Esophagus squamous epithelium (tissue), 5 donors: ENCODE data around the gene SPATA31E1. TPM values are rescaled to one million over a fixed set of nuclear protein-coding genes. Genes with fewer than 3 reads are reported as not detected.
"Not testable (repeated sequence)": the region's sequence is repeated elsewhere in the genome, so short reads cannot be mapped to it uniquely, and the experiment has no call there.

Experiments used
- DNase-seq: peaks from one replicate; lab custom pipeline; 2025; lab: John Stamatoyannopoulos, UW
- H3K27ac ChIP-seq, 4 donors: fragments of 200-600 bp; sonication (generic); one replicate each; pipeline ENCODE4 v1.5.1; 2016 to 2019; ENCODE audit warnings: mild to moderate bottlenecking in 1 of 4
- H3K27me3 ChIP-seq, 4 donors: fragments of 200-600 bp; sonication (generic); 1 replicate in 3 of 4; 2 replicates in 1 of 4; pipeline versions ENCODE4 v1.5.1 to v1.6.0; 2017 to 2021; ENCODE audit warnings: antibody characterized with exemption in 1 of 4
- H3K36me3 ChIP-seq, 3 donors: fragments of 200-600 bp; sonication (generic); one replicate each; pipeline ENCODE4 v1.5.1; 2016 to 2019
- H3K4me1 ChIP-seq, 3 donors: fragments of 200-600 bp; sonication (generic); one replicate each; pipeline ENCODE4 v1.5.1; 2017 to 2019
- H3K4me3 ChIP-seq, 4 donors: fragments of 200-600 bp; sonication (generic); 1 replicate in 3 of 4; 2 replicates in 1 of 4; pipeline ENCODE4 v1.5.1; 2016 to 2019; ENCODE audit warnings: mild to moderate bottlenecking in 2 of 4, moderate library complexity in 1 of 4
- H3K9me3 ChIP-seq, 3 donors: fragments of 200-600 bp; sonication (generic); one replicate each; pipeline ENCODE4 v1.5.1; 2016 to 2019
- POLR2A ChIP-seq, 4 donors: fragments of 450-650 bp; IDR thresholded peaks; one replicate each; pipeline ENCODE4 v1.6.1; 2017; ENCODE audit warnings: antibody characterized with exemption in 4 of 4, mild to moderate bottlenecking in 4 of 4, moderate library complexity in 3 of 4
- WGBS, 2 donors: methylation state at CpG; one replicate each; pipeline ENCODE4 v1.1.5; 2018; 5-methylcytosine and 5-hydroxymethylcytosine counted together
- intact Hi-C: fragments of 100-400 bp; cut with DNase I; formaldehyde crosslinking; loops from one replicate; pipeline ENCODE4 v1.15.0; 2022
- total RNA-seq, 4 donors: library from RNA; depleted of rRNA; stranded (reverse); fragments of >200 nt; gene quantifications; one replicate each; pipeline ENCODE4 v1.1.0, GENCODE V29; 2016
- TF ChIP-seq, protein P1 (sequence below), 6 experiments: fragments of 450-650 bp in 4 of 6; fragments of 200-600 bp in 2 of 6; sonication (generic) in 2 of 6; IDR thresholded peaks; one replicate each; pipeline ENCODE4 v1.5.1; 2016 to 2019; ENCODE audit warnings: antibody characterized with exemption in 6 of 6, mild to moderate bottlenecking in 4 of 6, moderate library complexity in 4 of 6
- donor health status: DM: yes; HTN: yes; CAD: no.

SPATA31E1 gene
- total RNA-seq, 4 donors from 2014 or later, result not detected

DNA sequence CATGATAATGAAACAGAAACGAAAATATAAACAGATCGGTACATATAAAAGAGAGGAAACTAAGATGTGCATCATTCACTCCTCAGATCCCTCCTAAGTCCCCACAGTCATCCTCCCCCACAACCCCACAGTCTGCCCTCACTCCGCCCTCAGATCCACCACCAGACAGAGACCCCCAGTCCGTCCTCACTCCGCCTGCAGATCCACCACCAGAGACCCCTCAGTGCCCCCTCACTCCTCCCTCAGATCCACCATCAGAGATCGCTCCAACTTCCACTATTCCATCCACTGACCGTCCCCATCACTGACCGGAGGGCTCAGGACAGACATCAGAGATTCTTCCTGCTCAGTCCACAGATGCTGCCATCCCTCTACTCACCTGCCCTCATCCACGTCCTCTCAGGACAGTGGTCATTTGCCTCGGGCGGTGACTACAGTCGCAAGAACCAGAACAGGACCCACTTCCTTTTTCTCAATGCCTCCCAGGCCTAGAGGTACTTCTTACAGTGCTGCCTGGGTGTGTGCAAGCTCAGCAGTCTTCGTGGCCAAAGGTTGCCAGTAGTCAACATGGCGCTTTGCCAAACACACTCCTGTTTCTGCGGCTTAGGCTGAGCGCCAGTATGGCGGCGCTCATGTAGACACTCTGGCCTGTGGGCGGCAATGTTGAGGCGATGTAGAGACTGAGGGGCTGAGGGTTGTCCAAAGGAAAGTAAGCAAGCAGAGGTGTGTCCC, 26.8 kb downstream of the SPATA31E1 start:
- DNase-seq, result no peak
- 77 to 86% methylated on average over 12 to 13 of the region's 20 CpGs for WGBS, 2 donors
- H3K4me3 ChIP-seq, result no peak overlapping the region
- no peaks in the 10 kb centered on the region for H3K9me3 ChIP-seq
- no peak overlapping the region for H3K27ac ChIP-seq
- TF ChIP-seq, protein P1, sequence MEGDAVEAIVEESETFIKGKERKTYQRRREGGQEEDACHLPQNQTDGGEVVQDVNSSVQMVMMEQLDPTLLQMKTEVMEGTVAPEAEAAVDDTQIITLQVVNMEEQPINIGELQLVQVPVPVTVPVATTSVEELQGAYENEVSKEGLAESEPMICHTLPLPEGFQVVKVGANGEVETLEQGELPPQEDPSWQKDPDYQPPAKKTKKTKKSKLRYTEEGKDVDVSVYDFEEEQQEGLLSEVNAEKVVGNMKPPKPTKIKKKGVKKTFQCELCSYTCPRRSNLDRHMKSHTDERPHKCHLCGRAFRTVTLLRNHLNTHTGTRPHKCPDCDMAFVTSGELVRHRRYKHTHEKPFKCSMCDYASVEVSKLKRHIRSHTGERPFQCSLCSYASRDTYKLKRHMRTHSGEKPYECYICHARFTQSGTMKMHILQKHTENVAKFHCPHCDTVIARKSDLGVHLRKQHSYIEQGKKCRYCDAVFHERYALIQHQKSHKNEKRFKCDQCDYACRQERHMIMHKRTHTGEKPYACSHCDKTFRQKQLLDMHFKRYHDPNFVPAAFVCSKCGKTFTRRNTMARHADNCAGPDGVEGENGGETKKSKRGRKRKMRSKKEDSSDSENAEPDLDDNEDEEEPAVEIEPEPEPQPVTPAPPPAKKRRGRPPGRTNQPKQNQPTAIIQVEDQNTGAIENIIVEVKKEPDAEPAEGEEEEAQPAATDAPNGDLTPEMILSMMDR (IDR thresholded peaks at IDR 0.05), result no peak
- no peak for TF ChIP-seq POLR2A (IDR thresholded peaks at IDR 0.05)
- H3K36me3 ChIP-seq, result no peaks in the 10 kb centered on the region
- intact Hi-C loops, result no loop called here
- no peaks in the 10 kb centered on the region for H3K27me3 ChIP-seq
- H3K4me1 ChIP-seq, result no peaks in the 10 kb centered on the region

- no peak overlapping the region for H3K4me3 ChIP-seq
- no peaks in the 10 kb centered on the region for H3K36me3 ChIP-seq
- H3K27ac ChIP-seq, result no peak overlapping the region
- 58 to 67% methylated on average over 3 of the region's 3 CpGs for whole genome bisulfite sequencing, 2 donors
- no peaks in the 10 kb centered on the region for H3K27me3 ChIP-seq
- DNase-seq, result no peak
- no peaks in the 10 kb centered on the region for H3K9me3 ChIP-seq
- H3K4me1 ChIP-seq, result no peaks in the 10 kb centered on the region
- intact Hi-C loops, result no loop called here
- TF ChIP-seq, protein P1 (IDR thresholded peaks at IDR 0.05), result no peak
- no peak for TF ChIP-seq POLR2A (IDR thresholded peaks at IDR 0.05)
Observed at GRCh38 chr9:87910821-87911220, 28.1 kb downstream of the SPATA31E1 start.

DNA sequence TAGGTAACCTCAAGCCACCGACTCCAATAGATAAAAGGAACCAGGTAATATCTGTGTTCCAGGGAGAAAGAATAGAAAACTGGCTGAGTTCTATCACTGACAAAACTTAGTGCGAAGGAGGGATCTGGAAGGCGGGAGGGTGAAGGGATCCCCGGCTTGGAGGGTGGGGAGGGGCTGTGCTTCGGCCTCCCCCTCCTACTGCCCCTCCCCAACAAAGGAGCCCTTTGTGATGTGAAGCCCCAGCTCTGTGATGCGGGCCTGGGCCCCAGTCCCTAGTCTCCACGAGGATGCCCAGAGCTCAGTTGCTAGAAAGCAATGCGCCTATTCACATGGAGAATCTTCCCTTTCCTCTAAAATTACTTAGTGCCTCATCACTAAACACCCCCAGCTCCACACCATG, 35.0 kb downstream of the SPATA31E1 start, which contains the start of gene SPATA31C1:
Gene SPATA31C1 (plus strand): TSS at position 301 of the 400 bp plus-strand sequence.
- no CpG with 5 or more reads among the region's 8 CpGs for WGBS, 2 donors
- intact Hi-C loops, H3K27me3 ChIP-seq: not testable (repeated sequence)

DNA sequence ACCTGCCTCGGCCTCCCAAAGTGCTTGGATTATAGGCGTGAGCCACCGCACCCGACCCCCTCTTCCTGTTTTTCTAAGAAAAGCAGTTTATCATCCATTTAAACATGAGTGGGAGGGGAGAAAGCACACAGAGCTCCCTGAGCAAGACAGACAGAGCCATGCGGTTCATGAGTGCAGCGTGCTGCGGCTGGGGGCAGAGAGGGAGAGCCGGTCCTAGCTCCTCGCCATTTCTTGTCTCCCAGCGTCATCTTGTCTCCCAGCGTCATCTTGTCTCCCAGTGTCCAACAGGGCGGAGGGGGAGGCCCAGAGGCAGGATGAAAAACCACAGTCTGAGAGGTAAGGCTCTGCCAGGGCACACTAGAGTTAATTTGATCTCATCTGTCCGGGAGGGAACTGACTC, 36.3 kb downstream of the SPATA31E1 start:
- H3K27me3 ChIP-seq, H3K4me1 ChIP-seq, DNase-seq, intact Hi-C loops, H3K36me3 ChIP-seq, H3K4me3 ChIP-seq, H3K9me3 ChIP-seq, H3K27ac ChIP-seq: not testable (repeated sequence)
- WGBS, 2 donors, result 77% methylated on average over 9 of the region's 13 CpGs; no CpG with 5 or more reads in 1 of the 2 donors

More for the DNA sequence above, 35.0 kb downstream of the SPATA31E1 start, which contains the start of gene SPATA31C1:
- H3K36me3 ChIP-seq, H3K4me1 ChIP-seq, H3K4me3 ChIP-seq, H3K27ac ChIP-seq, H3K9me3 ChIP-seq, DNase-seq: not testable (repeated sequence)

DNA sequence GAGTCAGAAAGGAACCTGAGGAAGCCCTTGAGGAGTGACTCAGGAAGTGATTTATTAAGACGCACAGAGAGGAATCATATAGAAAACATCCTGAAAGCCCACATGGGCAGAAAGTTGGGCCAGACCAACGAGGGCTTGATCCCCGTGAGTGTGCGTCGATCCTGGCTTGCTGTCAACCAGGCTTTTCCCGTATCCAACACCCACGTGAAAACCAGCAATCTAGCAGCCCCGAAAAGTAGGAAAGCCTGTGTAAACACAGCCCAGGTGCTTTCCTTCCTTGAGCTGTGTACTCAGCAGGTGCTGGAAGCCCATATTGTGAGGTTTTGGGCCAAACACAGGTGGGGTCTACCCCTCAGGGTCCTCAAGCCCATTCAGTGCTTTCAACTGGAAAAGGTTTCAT, 38.9 kb downstream of the SPATA31E1 start:
- H3K27ac ChIP-seq, H3K9me3 ChIP-seq, H3K4me3 ChIP-seq, H3K27me3 ChIP-seq, H3K36me3 ChIP-seq, H3K4me1 ChIP-seq, intact Hi-C loops, DNase-seq: not testable (repeated sequence)
- 50 to 54% methylated on average over 6 to 8 of the region's 8 CpGs for WGBS, 2 donors

- H3K4me3 ChIP-seq, intact Hi-C loops, H3K36me3 ChIP-seq, DNase-seq, H3K27ac ChIP-seq, H3K9me3 ChIP-seq, H3K27me3 ChIP-seq, H3K4me1 ChIP-seq: not testable (repeated sequence)
- 50 to 72% methylated on average over 1 to 2 of the region's 10 CpGs for WGBS, 2 donors
Observed at GRCh38 chr9:87923012-87923411, 40.3 kb downstream of the SPATA31E1 start.

GRCh38 chr9:87924851-87925250, 42.2 kb downstream of the SPATA31E1 start:
- H3K4me3 ChIP-seq, intact Hi-C loops, H3K27me3 ChIP-seq, H3K4me1 ChIP-seq, H3K9me3 ChIP-seq, H3K36me3 ChIP-seq, DNase-seq, H3K27ac ChIP-seq: not testable (repeated sequence)
- 95% methylated on average over 4 of the region's 10 CpGs; no CpG with 5 or more reads in 1 of the 2 donors for WGBS, 2 donors

- H3K27me3 ChIP-seq, intact Hi-C loops, H3K36me3 ChIP-seq, H3K9me3 ChIP-seq, H3K4me1 ChIP-seq, H3K27ac ChIP-seq, H3K4me3 ChIP-seq, DNase-seq: not testable (repeated sequence)
Observed at GRCh38 chr9:87929152-87929551, 46.5 kb downstream of the SPATA31E1 start.

GRCh38 chr9:87934444-87934843, 51.8 kb downstream of the SPATA31E1 start:
- not testable (repeated sequence) for H3K27me3 ChIP-seq
- WGBS, 2 donors, result 84 to 85% methylated on average over 7 of the region's 7 CpGs

GRCh38 chr9:87937352-87937751, 54.7 kb downstream of the SPATA31E1 start:
- intact Hi-C loops, H3K4me3 ChIP-seq, H3K27me3 ChIP-seq, H3K9me3 ChIP-seq, H3K36me3 ChIP-seq, H3K27ac ChIP-seq, H3K4me1 ChIP-seq, DNase-seq: not testable (repeated sequence)
- WGBS, 2 donors, result 96% methylated on average over 5 of the region's 12 CpGs; no CpG with 5 or more reads in 1 of the 2 donors

More at GRCh38 chr9:87934444-87934843, 51.8 kb downstream of the SPATA31E1 start:
- intact Hi-C loops, H3K36me3 ChIP-seq, H3K4me1 ChIP-seq, DNase-seq, H3K9me3 ChIP-seq, H3K4me3 ChIP-seq, H3K27ac ChIP-seq: not testable (repeated sequence)

GRCh38 chr9:87937918-87938317, 55.2 kb downstream of the SPATA31E1 start:
- H3K4me1 ChIP-seq, H3K9me3 ChIP-seq, H3K36me3 ChIP-seq, H3K4me3 ChIP-seq, DNase-seq, H3K27me3 ChIP-seq, intact Hi-C loops, H3K27ac ChIP-seq: not testable (repeated sequence)
- 40% methylated on average over 1 of the region's 9 CpGs; no CpG with 5 or more reads in 1 of the 2 donors for WGBS, 2 donors
